ENCODE results near the gene SLC49A4.
"Not testable (repeated sequence)": the region's sequence is repeated elsewhere in the genome, so short reads cannot be mapped to it uniquely, and the experiment has no call there.

The SLC49A4 gene, protein sequence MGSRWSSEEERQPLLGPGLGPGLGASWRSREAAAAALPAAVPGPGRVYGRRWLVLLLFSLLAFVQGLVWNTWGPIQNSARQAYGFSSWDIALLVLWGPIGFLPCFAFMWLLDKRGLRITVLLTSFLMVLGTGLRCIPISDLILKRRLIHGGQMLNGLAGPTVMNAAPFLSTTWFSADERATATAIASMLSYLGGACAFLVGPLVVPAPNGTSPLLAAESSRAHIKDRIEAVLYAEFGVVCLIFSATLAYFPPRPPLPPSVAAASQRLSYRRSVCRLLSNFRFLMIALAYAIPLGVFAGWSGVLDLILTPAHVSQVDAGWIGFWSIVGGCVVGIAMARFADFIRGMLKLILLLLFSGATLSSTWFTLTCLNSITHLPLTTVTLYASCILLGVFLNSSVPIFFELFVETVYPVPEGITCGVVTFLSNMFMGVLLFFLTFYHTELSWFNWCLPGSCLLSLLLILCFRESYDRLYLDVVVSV

DNA sequence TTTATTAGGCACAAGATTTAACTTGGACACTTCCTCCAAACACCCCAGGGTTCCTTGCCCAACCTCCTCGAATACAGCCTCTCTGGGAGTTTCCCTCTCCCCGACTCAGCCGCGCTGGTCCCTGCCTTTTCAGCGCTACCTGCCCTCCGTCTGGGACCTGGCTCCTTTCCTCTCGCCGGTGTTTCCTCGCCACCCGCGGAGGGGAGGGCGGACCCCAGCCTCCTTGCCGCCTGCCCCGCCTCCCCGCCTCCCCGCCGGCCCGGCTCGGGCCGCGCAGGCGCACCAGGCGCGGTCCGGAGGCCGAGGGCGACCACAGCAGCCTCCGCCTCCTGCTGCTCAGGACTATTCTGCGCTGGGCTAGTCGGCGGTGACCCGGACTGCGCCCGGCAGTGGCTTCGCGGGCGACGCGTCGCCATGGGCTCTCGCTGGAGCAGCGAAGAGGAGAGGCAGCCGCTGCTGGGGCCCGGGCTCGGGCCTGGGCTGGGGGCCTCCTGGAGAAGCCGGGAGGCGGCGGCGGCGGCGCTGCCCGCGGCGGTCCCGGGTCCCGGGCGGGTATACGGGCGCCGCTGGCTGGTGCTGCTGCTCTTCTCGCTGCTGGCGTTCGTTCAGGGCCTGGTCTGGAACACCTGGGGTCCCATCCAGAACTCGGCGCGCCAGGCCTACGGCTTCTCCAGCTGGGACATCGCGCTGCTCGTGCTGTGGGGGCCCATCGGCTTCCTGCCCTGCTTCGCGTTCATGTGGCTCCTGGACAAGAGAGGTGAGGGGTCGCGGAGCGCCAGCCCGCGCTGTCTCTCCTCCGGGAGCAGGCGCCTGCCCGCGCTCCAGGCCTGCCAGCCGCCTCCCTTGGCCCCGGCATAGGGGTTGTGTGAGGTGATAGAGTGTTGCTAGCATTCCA, at the start of gene SLC49A4:
SLC49A4 (plus strand) TSS at position 291 of the 895 bp plus-strand sequence; CDS start at position 415, 124 bp downstream.
- DNase-seq: no peak

DNA sequence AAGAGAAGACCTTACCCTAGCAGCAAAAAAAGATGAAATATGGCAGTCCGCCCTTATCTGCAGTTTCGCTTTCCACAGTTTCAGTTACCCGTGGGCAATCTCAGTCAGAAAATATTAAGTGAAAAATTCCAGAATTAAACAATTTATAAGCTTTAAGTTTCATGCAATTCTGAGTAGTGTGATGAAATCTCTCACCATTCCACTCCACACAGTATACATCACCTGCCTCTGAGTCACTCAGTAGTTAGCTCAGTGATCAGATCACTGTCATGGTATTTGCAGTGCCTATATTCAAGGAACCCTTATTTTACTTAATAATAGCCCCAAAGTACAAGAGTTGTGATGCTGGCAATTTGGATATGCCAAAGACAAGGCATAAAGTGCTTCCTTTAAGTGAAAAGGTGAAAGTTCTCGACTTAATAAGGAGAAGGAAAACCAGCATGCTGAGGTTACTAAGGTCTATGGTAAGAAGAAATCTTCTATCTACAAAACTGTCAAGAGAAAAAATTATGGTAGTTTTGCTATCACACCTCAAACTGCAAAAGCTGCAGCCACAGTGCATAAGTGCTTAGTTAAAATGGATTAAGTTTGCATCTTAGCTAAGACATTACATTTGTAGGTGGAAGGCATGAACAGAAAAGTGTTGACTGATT, 49.4 kb upstream of the SLC49A4 start:
- no peak for DNase-seq

DNA sequence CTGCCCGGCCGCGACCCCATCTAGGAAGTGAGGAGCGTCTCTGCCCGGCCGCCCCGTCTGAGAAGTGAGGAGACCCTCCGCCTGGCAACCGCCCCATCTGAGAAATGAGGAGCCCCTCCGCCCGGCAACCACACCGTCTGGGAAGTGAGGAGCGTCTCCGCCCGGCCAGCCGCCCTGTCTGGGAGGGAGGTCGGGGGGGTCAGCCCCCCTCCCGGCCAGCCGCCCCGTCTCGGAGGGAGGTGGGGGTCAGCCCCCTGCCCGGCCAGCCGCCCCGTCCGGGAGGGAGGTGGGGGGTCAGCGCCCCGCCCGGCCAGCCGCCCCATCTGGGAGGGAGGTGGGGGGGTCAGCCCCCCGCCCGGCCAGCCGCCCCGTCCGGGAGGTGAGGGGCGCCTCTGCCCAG, 47.6 kb upstream of the SLC49A4 start:
- not testable (repeated sequence) for DNase-seq

DNA sequence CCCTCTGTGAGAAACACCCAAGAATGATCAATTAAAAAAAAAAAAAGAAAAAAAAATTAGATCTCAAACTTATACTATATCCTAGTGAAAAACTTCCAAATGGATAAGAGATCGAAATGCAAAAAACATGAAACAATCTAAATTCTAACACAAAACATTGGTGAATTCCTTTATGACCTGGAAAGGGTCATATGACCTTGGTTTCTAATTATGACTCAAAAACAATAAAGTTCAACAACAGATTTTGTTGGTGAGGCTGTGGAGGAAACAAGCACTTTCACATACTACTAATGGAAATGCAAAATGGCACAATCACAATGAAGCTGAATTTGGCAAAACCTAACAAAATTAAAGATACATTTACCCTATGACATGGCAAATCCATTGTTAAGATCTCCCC, 46.5 kb upstream of the SLC49A4 start:
- DNase-seq: no peak

DNA sequence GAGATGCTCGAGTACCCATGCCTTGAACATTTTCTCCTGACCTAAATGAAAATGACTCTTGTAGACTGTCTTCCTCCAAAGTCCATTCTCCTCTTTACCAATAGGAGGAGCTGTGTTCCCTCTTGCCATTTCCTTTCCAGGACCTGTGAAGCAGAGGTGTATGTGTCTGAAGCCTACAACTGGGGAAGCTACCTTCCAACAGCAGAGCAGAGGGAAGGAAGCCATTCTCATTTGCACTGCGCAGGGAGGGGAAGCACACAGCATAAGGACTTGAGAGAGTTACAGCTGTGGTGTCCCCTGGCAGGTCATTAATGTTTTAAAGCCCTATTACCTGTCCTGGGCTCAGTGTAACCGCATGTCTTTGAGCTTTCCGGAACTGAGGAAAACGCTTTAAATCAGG, 39.9 kb upstream of the SLC49A4 start:
- DNase-seq: no peak

DNA sequence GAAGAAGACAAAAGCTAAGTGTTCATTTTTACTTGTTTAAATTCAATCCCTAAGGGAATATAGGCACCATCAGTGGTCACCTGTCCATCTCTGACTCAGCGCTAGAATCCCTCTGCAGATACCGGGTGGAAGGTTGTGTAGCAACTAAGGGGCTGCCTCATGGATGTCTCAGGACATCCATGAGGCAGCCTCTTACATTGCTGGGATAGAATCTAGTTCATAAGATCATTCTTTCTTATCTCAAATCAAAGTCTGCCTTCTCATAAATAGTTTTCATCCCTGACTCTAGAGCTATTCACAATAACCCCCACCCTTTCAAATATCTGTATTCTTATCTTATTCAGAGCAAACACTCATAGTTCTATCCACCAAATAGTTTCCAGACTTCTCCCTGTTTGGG, 39.4 kb upstream of the SLC49A4 start:
- no peak for DNase-seq

DNA sequence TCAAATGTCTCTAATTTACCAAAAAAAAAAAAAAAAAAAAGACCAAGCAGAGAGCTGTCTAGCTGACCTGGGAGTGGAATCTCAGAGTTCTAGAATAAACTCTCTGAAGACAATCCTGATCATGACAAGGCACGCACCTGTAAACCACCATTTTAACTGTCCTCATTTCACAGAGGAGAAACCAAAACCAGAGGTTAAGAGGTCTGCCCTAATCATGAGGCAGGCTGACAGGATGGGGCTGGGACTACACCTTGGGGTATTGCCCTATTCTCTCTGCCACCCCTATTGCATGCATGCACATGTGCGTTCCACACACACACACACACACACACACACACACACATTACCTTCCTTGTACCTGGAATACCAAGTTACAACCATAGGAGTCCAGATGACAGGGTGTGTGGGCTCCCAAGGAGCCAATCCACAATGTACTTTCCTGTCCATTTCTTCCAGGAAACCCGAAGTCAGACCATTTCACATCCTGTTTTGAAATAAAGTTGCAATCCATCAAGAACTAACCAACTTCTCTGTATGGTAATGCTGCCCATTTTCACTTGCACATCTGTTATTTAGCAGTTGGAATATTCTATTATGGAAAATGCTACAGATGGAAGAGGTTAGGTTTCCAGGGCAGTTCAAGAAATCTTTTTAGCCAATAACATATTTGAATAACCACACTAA, 35.9 kb upstream of the SLC49A4 start:
- DNase-seq: no peak

DNA sequence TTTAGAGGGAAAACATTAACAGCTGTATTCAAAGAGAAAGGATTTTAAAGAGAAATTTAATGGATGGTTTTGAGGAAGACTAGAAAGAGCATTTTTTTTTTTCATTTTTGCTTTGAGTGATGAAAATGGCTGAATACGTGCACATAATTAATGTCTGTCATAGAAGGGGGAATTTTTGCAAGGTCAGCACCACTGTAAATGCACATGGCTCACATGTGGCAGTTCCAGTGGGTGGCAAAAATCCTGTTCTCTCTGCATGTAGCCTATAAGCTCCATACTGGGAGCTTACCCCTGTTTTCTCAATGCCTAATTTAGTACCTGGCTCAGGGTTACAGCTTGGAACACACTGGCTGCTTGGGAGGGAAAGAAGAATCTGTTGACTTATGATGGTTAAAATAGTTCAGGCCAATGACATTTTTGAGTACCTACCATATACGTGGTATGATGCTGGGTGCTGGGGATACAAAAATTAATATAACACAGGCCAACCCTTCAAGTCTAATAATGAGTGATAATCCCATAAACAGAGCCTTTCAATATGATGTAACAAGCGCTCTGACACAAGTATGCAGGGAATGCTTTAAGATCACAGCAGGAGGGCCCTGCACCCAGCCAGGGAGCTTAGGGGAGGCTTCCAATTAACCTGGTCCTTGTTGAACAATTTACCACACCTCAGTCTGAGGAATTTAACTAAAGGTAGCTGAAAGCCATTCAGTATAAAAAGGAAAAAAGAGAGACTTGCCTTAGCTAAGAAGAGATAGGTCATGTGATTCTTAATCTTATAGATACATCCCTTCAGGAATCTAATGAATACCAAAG, 34.2 kb upstream of the SLC49A4 start:
- DNase-seq: no peak

DNA sequence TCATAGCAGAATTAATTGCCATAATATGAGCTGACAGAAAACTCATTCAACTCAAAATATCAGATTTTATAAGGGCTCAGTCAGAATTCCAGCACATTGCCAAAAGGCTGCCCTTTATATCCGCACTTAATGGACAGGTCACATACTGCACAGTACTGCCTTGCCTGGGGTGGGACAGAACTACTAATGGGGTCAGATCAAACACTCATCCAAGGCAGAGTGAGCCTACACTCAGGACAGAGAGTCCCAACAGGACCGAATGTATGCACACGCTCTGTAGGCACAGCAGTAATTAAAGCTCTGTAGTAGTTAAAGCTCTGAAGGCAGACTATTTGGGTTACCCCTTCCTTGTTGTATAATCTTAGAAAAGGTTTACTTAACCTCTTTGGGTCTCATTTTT, 28.4 kb upstream of the SLC49A4 start:
- DNase-seq: no peak

DNA sequence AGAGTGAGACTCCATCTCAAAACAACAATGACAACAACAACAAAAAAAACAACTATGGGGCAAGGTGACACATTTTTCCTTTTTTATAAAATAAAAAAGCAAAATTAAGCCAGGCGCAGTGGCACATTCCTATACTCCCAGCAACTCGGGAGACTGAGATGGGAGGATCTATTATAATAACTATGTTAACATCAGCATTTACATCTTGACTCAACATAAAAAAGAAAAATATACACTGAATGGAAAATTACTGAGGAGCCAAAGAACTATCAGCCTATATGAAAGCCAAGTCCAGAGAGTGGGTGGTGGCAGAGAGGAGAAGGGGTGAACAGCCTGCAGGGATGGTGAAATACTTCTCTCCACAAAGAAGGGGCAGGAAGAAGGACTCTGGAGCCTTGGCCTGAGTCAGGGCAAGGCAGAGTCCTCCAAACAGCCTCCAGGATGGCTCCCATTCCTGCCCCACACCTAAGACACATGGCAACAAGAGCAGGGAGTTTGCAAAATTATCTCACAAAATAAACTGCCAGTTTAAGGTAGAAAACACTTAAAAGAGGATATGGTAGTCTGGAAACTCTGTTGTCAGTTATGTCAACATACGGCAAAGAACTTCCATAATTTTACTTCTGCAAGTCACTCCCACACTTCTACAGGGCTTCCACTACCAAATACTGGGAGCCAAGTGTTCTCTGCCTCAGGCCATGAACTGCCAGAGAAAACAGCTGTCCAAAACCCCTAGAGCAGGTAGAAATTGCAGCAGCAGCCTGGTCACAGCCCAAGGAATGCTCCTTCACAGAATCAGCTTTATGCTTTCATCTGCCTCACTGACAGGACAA, 27.1 kb upstream of the SLC49A4 start:
- no peak for DNase-seq

DNA sequence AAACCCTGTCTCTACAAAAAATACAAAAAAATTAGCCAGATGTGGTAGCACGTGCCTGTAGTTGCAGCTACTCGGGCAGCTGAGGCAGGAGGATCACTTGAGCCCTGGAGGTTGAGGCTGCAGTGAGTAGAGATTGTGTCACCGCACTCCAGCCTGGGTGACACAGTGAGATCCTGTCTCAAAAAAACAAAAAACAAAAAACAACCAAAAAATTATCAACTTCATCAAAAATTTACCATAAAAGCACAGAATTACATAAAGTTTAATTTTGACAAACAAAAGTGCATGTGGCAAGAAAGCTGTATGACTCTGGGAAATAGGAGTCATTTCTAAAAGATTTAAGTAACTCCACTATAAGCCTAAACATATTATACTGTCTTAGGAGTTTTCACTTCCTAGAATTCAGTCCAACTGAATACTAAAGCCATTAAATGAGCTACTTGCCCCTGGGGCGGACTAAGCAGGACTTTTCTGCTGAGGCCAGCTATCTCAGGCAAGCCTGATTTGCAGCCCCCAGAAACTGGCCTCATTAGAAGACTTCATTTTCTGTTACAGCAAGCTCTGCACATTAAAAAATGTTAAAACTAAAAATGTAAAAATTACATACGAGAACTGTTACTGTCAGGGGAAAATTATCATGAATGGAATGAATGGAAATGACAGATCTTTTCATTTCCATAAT, 24.2 kb upstream of the SLC49A4 start:
- no peak for DNase-seq

DNA sequence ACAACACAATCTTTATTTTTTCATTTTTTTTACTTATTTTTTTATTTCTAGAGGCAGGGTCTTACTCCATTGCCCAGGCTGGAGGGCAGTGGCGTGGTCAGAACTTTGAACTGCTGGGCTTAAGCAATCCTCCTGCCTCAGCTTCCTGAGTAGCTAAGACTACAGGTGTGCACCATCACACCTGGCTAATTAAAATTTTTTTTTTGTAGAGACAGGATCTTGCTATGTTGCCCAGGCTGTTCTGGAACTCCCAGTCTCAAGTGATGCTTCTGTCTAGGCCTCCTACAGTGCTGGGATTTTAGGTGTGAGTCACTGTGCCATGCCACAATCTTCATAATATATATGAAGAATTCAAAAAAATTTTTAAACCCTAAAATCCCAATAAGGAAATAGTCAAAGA, 22.0 kb upstream of the SLC49A4 start:
- no peak for DNase-seq

DNA sequence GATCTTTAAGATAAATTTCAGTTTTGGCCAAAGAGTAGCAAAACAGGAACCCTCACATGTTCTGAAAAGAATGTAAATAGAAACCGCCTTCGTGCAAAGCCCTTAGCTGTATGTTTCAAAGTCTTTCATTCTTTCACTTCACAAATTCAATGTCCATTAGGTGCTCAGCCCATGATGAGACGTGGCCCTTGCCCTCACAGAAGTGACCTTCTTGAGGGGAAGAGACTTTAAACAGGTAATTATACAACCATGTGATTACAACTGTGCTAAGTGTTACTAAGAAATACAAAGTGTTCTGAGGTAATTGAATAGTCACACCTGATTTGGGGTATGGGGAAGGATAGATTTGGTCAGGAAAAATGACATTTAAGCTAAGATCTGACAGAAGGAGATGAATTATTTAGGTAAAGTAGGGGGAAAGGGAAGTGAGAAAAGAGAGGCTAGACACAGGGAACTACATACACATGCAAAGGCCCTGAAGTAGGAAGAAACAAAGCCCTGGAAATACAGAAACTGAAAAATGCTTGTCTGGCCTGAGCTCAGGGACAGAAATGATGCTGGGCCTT, 20.8 kb upstream of the SLC49A4 start:
- DNase-seq: no peak

DNA sequence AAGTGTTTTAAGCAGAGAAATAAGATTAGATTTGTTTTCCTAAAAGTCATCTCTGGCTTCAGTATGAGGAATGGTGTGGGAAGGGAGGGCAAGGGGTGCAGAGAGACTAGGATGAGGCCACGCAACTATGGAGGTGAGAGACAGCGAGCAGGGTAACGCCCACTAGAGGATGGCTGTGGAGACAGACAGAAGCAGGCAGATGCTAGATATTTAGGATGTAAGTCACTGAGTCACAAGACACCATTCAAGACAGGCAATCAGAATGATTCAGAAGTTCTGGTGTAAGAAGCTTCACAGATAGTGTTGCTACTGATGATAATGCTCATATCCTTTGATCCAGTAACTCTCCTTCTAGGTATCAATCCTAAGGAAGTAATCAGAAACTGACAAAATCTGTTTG, 20.3 kb upstream of the SLC49A4 start:
- no peak for DNase-seq

DNA sequence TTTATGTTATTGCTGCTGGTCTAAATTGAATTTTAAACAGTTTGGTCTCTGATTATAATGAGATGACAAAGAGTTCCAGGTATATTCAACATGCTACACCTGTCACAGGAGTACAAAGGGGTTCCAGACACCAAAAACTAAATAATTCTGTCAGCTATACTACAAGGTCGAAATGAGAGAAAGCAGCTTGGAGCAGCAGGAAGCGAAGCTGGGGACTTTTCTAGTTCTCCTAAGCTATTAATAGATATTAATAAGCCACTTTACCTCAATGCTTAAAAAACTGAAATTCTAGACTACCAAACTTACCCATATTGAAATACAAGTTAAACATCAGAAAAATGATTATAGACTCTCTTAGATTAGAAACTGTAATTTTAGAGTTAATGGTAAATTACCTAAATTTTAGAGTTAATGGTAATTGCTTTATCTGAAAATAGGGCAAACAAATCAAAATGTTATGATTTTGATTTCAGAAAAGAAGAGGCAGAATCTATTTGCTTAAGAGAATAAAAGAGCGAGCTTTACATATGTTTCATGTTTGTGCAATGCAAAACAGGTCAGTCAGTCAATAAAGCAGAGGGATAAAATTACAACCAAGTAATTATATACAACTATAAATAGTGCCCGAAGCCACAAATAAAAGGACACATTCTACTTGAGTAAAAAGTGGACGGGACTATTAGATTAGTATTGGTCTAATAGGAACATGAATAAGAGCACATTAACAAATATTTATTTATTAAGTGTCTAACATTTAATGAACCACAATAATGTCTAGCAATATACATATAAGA, 18.0 kb upstream of the SLC49A4 start:
- no peak for DNase-seq

DNA sequence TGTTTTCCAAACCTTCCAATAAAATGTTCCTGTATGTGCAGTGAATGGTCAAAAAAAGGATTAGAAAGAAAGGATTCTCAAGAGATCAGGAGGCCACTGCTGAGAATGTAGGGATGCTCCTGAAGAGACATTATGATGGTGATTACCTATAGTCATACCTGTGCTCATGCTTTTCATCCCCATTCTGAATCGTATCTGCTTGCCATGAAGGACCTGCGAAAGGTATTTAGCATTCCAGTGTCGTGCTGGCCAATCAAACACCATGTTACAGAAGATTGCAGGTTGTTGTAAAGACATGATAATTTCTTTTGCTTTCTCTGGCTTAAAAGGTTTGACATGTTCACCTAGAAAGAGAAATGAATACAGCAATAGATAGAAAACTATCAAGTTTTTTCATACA, 17.3 kb upstream of the SLC49A4 start:
- DNase-seq: no peak

DNA sequence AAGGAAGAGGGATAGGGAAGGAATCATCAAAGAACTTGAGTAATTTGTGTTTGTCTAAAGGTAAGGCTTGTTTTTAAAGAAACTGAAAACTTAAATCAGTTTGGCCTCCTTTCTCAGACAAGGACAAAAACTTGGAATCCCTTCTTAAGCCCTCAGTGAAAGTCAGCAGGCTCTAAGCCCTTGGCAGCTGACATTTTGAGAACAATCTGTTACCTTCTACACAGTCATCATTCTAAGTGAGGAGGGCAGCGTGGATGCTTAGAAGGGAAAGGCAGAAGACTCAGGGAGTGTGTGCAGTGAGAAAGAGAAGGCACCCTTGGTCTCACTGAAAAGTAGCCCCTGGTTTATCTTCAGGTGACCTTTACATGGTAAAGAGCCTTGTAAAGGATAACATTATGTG, 12.1 kb upstream of the SLC49A4 start:
- DNase-seq: no peak

DNA sequence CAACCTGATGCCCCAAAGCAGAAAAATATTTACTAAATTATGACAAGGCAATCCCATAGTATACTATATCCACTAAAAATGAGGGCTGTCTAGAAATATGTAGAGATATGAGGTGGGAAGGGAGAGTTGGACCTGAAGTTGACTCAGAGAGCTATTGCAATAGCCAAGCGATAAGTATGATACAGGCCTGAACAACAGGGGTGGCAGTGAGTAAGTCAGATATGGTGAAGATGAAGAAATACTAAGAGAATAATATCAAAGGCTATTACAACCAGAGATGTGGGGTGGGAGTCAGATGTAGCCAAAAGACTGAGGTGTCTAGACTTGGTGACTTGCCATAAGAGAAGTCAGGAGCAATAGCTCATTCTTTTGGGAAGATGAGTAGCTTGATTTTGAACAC, 10.4 kb upstream of the SLC49A4 start:
- no peak for DNase-seq

DNA sequence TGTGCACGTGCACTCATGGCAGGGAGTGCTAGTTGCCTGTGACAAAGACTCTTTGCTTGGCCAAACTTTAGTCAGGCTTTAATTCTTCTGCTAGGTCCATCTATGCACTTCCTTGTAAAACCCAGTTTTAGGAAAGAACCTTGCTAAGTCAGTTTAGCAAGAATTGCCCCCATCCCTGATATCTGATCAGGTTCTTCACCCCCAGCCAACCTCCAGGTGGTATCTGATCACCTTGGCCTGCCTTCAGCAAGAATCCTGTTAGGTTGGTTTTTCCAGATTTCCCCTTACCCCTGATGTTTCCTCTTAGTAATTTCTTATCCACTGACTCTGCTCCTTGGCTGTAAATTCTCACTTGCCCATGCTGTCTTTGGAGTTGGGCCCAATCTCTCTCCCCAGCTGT, 9.6 kb upstream of the SLC49A4 start:
- DNase-seq: no peak

Measured in DMS79 (cell line).